CD4-positive, CD25-positive, alpha-beta regulatory T cell (primary cell): ENCODE results near the gene ZGPAT. TPM values are rescaled to one million over a fixed set of nuclear protein-coding genes. Genes with fewer than 3 reads are reported as not detected.

Source experiments
- ATAC-seq, 2 donors: fragments of 150-1000 bp; cut with Tn5 transposase; one replicate each; pipeline ENCODE4 v1.10.0; 2021; ENCODE audit warnings: low read depth in 2 of 2, moderate number of reproducible peaks in 2 of 2, moderate library complexity in 1 of 2
- DNase-seq, 3 donors: peaks; one replicate each; pipeline versions ENCODE4 v3.0.0 to v3.0.0-alpha.2; 2012 to 2022; ENCODE audit warnings: mixed read lengths in 1 of 3
- H3K27ac ChIP-seq: one replicate; pipeline ENCODE4 v1.7.0; 2013; ENCODE audit warnings: mild to moderate bottlenecking, low read length; ENCODE audit not compliant: insufficient read depth, poor library complexity, severe bottlenecking
- H3K27me3 ChIP-seq: one replicate; pipeline ENCODE4 v1.7.0; 2013; ENCODE audit warnings: low read length; ENCODE audit not compliant: control insufficient read depth, insufficient read depth
- H3K36me3 ChIP-seq: one replicate; pipeline ENCODE4 v1.7.0; 2013; ENCODE audit warnings: mild to moderate bottlenecking, low read length, moderate library complexity; ENCODE audit not compliant: control insufficient read depth, insufficient read depth
- H3K4me1 ChIP-seq: 2 replicates; pipeline ENCODE4 v1.7.0; 2013; ENCODE audit warnings: mild to moderate bottlenecking, low read length; ENCODE audit not compliant: insufficient read depth, control insufficient read depth, poor library complexity, severe bottlenecking
- H3K4me3 ChIP-seq: one replicate; pipeline ENCODE4 v1.7.0; 2013; ENCODE audit warnings: low read depth, mild to moderate bottlenecking, low read length, moderate library complexity
- H3K9me3 ChIP-seq, 2 experiments: 1 replicate in 1 of 2; 2 replicates in 1 of 2; pipeline ENCODE4 v1.7.0; 2013; ENCODE audit warnings: low read length in 2 of 2, mild to moderate bottlenecking in 1 of 2, moderate library complexity in 1 of 2; ENCODE audit not compliant: control insufficient read depth in 2 of 2
- H3K27ac Mint-ChIP-seq, 3 donors: one replicate each; pipeline ENCODE4 v1.8.0; 2020 to 2022; ENCODE audit warnings: mild to moderate bottlenecking in 3 of 3, mixed read lengths in 3 of 3, moderate library complexity in 2 of 3
- H3K27me3 Mint-ChIP-seq: one replicate; pipeline ENCODE4 v1.8.0; 2022; ENCODE audit warnings: mild to moderate bottlenecking, mixed read lengths
- H3K36me3 Mint-ChIP-seq: one replicate; pipeline ENCODE4 v1.8.0; 2020; ENCODE audit warnings: mixed read lengths
- H3K4me1 Mint-ChIP-seq, 4 donors: one replicate each; pipeline ENCODE4 v1.8.0; 2020 to 2022; ENCODE audit warnings: mixed read lengths in 4 of 4, mild to moderate bottlenecking in 1 of 4
- H3K4me3 Mint-ChIP-seq, 4 donors: one replicate each; pipeline ENCODE4 v1.8.0; 2020 to 2022; ENCODE audit warnings: mild to moderate bottlenecking in 4 of 4, mixed read lengths in 4 of 4, moderate library complexity in 3 of 4
- H3K9me3 Mint-ChIP-seq, 7 donors: one replicate each; pipeline ENCODE4 v1.8.0; 2020 to 2022; ENCODE audit warnings: mixed read lengths in 7 of 7, mild to moderate bottlenecking in 3 of 7, moderate library complexity in 2 of 7
- polyA plus RNA-seq, 4 donors: library from polyadenylated mRNA; unstranded; fragments of 300-500 nt; fragmentation: Illumina TruSeq; gene quantifications; one replicate each; pipeline ENCODE4 v1.2.3, GENCODE V29; 2021
- total RNA-seq: library from RNA; stranded (reverse); gene quantifications from one replicate; pipeline ENCODE4 v1.2.3, GENCODE V29; 2022

The ZGPAT gene
- total and polyA plus RNA-seq, 5 donors from 2014 or later: 34.0 to 51.5 (median 42.4) TPM

- H3K27ac Mint-ChIP-seq: peak within 1 kb of the TSS in 2 of 3 donors; percentile 38 to 55
- peaks cover 0 to 5% (median 0%) of the 10 kb centered on the region in 7 donors for H3K9me3 Mint-ChIP-seq
- H3K4me3 ChIP-seq: no peak within 1 kb of the TSS
- H3K27me3 Mint-ChIP-seq: no peaks in the 10 kb centered on the region
- no peaks in the 10 kb centered on the region for H3K36me3 Mint-ChIP-seq
- no peak within 1 kb of the TSS for H3K27ac ChIP-seq
- peak in 2 of 3 donors; percentile 29 to 31 for DNase-seq
- H3K4me1 ChIP-seq: peaks cover 17% of the 10 kb centered on the region
- H3K36me3 ChIP-seq: no peaks in the 10 kb centered on the region
- no peaks in the 10 kb centered on the region for H3K27me3 ChIP-seq
- peak; percentile 11 to 36 for ATAC-seq
- H3K9me3 ChIP-seq: no peaks in the 10 kb centered on the region
- H3K4me1 Mint-ChIP-seq: peaks cover 0 to 15% (median 0%) of the 10 kb centered on the region in 4 donors
- H3K4me3 Mint-ChIP-seq: peak within 1 kb of the TSS in 2 of 4 donors; percentile 47 to 61
These were observed 11.0 kb upstream of the ZGPAT start, which contains the start of gene TNFRSF6B for GRCh38 chr20:63696628-63697356. Gene TNFRSF6B (plus strand): TSS chr20:63696652. CDS start chr20:63696768, 116 bp downstream.

GRCh38 chr20:63697357-63697867 is 10.4 kb upstream of the ZGPAT start:
- H3K4me3 ChIP-seq: no peak overlapping the region

GRCh38 chr20:63697868-63698545 is 9.8 kb upstream of the ZGPAT start:
- no peaks in the 10 kb centered on the region for H3K27me3 ChIP-seq
- DNase-seq (no peak), ATAC-seq (no peak)
- no peak overlapping the region for H3K4me3 ChIP-seq
- H3K36me3 Mint-ChIP-seq: no peaks in the 10 kb centered on the region
- no peaks in the 10 kb centered on the region for H3K9me3 ChIP-seq
- H3K4me3 Mint-ChIP-seq: peak overlapping the region in 1 of 4 donors; percentile 24
- no peak overlapping the region for H3K27ac Mint-ChIP-seq
- H3K9me3 Mint-ChIP-seq: peaks cover 0 to 5% (median 0%) of the 10 kb centered on the region in 7 donors
- H3K4me1 Mint-ChIP-seq: peaks cover 0 to 13% (median 0%) of the 10 kb centered on the region in 4 donors
- H3K27ac ChIP-seq: no peak overlapping the region
- no peaks in the 10 kb centered on the region for H3K36me3 ChIP-seq
- no peaks in the 10 kb centered on the region for H3K27me3 Mint-ChIP-seq
- peaks cover 17% of the 10 kb centered on the region for H3K4me1 ChIP-seq

More at GRCh38 chr20:63697357-63697867, 10.4 kb upstream of the ZGPAT start:
- H3K36me3 ChIP-seq: no peaks in the 10 kb centered on the region
- Mint-ChIP-seq H3K9me3 (peaks cover 0 to 5% (median 0%) of the 10 kb centered on the region in 7 donors), H3K36me3 (no peaks in the 10 kb centered on the region), H3K4me1 (peaks cover 0 to 14% (median 0%) of the 10 kb centered on the region in 4 donors), H3K27me3 (no peaks in the 10 kb centered on the region), H3K4me3 (peak overlapping the region in 1 of 4 donors; percentile 47), H3K27ac (peak overlapping the region in 1 of 3 donors; percentile 55)
- no peak overlapping the region for H3K27ac ChIP-seq
- H3K27me3 ChIP-seq: no peaks in the 10 kb centered on the region
- peaks cover 17% of the 10 kb centered on the region for H3K4me1 ChIP-seq
- H3K9me3 ChIP-seq: no peaks in the 10 kb centered on the region
- DNase-seq (no peak), ATAC-seq (no peak)

GRCh38 chr20:63698739-63699465 is 8.9 kb upstream of the ZGPAT start:
- no peak overlapping the region for H3K4me3 ChIP-seq
- peak in 1 of 2 donors; percentile 22 for ATAC-seq
- Mint-ChIP-seq H3K36me3 (no peaks in the 10 kb centered on the region), H3K9me3 (peaks cover 0 to 2% (median 0%) of the 10 kb centered on the region in 7 donors), H3K4me1 (peaks cover 0 to 14% (median 0%) of the 10 kb centered on the region in 4 donors), H3K4me3 (no peak overlapping the region), H3K27me3 (no peaks in the 10 kb centered on the region), H3K27ac (peak overlapping the region in 2 of 3 donors; percentile 59 to 63)
- H3K27me3 ChIP-seq: no peaks in the 10 kb centered on the region
- peaks cover 2% of the 10 kb centered on the region for H3K36me3 ChIP-seq
- DNase-seq: no peak
- peaks cover 17% of the 10 kb centered on the region for H3K4me1 ChIP-seq
- H3K27ac ChIP-seq: no peak overlapping the region
- H3K9me3 ChIP-seq: no peaks in the 10 kb centered on the region

- no peaks in the 10 kb centered on the region for H3K9me3 ChIP-seq
- H3K4me1 ChIP-seq: peaks cover 17% of the 10 kb centered on the region
- peaks cover 0 to 14% (median 0%) of the 10 kb centered on the region in 4 donors for H3K4me1 Mint-ChIP-seq
- H3K27ac Mint-ChIP-seq: peak overlapping the region in 2 of 3 donors; percentile 59 to 60
- no peak overlapping the region for H3K4me3 Mint-ChIP-seq
- H3K27ac ChIP-seq: no peak overlapping the region
- peaks cover 7% of the 10 kb centered on the region for H3K36me3 ChIP-seq
- H3K4me3 ChIP-seq: no peak overlapping the region
- DNase-seq: no peak
- no peak for ATAC-seq
- H3K27me3 Mint-ChIP-seq: no peaks in the 10 kb centered on the region
- H3K36me3 Mint-ChIP-seq: no peaks in the 10 kb centered on the region
- H3K9me3 Mint-ChIP-seq: peaks cover 0 to 2% (median 0%) of the 10 kb centered on the region in 7 donors
- no peaks in the 10 kb centered on the region for H3K27me3 ChIP-seq
These were observed 8.2 kb upstream of the ZGPAT start for GRCh38 chr20:63699466-63700198.

GRCh38 chr20:63700199-63701050 is 7.4 kb upstream of the ZGPAT start:
- peaks cover 14% of the 10 kb centered on the region for H3K36me3 ChIP-seq
- ATAC-seq: no peak
- no peaks in the 10 kb centered on the region for H3K27me3 Mint-ChIP-seq
- H3K4me1 Mint-ChIP-seq: peaks cover 0 to 18% (median 4%) of the 10 kb centered on the region in 4 donors
- no peak overlapping the region for H3K27ac ChIP-seq
- H3K27ac Mint-ChIP-seq: peak overlapping the region in 1 of 3 donors; percentile 66
- no peaks in the 10 kb centered on the region for H3K9me3 ChIP-seq
- H3K4me3 Mint-ChIP-seq: no peak overlapping the region
- H3K36me3 Mint-ChIP-seq: peaks cover 4% of the 10 kb centered on the region
- no peak for DNase-seq
- H3K4me3 ChIP-seq: no peak overlapping the region
- peaks cover 17% of the 10 kb centered on the region for H3K4me1 ChIP-seq
- H3K27me3 ChIP-seq: no peaks in the 10 kb centered on the region
- H3K9me3 Mint-ChIP-seq: peaks cover 0 to 2% (median 0%) of the 10 kb centered on the region in 7 donors
